ENCODE data around the gene HOMER2.
"Not testable (repeated sequence)": the region's sequence is repeated elsewhere in the genome, so short reads cannot be mapped to it uniquely, and the experiment has no call there.

Gene HOMER2

GRCh38 chr15:82963471-82964341 is 11.2 kb upstream of the HOMER2 start:
- DNase-seq, result no peak

- DNase-seq, result no peak
Measured at GRCh38 chr15:82960766-82961165, 8.2 kb upstream of the HOMER2 start.

- DNase-seq, result no peak
Measured at GRCh38 chr15:82959423-82959822, 6.9 kb upstream of the HOMER2 start.

GRCh38 chr15:82958638-82959037 is 6.1 kb upstream of the HOMER2 start:
- DNase-seq, result no peak

- peak; percentile 25 for DNase-seq
Measured at GRCh38 chr15:82951472-82952157, 905 bp downstream of the HOMER2 start.

GRCh38 chr15:82950746-82951370 is 1.7 kb downstream of the HOMER2 start:
- DNase-seq, result peak; percentile 41

GRCh38 chr15:82950295-82950694 is 2.2 kb downstream of the HOMER2 start:
- DNase-seq, result no peak

- no peak for DNase-seq
Measured at GRCh38 chr15:82946155-82946701, 6.3 kb downstream of the HOMER2 start.

GRCh38 chr15:82945326-82945725 is 7.2 kb downstream of the HOMER2 start:
- DNase-seq, result no peak

DNA sequence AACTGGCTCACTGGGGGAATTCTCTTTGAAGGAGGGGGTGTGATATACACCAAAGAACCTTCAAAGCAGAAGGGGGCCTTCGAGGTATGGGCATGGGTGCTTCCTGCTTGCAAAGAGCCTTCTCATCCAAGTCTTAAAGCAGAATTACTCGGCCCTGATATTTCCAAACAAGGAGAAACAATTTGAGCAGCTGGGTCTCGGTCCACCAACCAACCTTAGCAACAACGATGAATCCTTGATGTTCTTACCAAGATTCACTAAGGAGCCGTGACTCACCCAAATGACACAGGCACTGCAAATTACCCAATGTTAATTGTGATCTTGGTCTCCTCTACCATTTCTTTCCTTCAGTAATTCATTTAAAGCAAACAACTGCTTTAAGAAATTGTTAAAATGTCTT is 7.7 kb downstream of the HOMER2 start:
- DNase-seq, result no peak

DNA sequence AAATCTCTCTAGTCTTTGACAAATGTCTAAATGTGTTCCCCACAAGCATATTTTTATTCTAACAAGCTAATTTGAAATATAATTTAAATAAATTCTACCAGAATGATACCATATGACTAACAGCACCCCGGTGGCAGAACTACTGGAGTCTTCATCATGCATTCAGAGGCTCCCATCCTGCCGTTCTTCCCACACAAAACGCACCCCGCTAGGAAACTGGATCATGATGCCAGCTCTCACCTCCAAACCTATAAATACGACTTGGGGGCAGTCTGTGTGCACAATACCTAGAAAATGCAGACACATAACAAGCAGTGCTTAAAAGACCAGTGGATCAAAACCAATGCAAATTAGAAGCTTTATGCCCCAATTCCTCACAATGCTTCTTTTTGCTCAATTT is 8.5 kb downstream of the HOMER2 start:
- no peak for DNase-seq

DNA sequence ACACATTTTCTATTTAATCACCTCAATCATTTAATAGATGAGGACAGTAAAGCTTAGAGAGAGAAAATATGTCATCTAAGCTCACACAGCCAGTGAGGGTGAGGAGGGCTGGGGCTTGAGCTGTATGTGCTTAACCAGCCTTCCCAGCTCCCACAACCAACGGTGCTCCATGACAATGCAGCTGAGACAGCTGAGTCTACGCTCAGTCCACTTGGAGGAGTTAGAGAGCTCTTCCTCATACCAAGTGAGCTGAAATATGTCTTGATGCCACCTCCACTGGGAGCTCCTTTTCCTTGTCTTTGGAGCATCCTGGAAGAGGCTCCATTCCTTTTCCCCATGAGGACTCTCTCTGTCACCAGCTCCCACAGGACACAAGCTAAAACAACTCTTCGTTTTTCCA is 9.3 kb downstream of the HOMER2 start:
- DNase-seq, result no peak

DNA sequence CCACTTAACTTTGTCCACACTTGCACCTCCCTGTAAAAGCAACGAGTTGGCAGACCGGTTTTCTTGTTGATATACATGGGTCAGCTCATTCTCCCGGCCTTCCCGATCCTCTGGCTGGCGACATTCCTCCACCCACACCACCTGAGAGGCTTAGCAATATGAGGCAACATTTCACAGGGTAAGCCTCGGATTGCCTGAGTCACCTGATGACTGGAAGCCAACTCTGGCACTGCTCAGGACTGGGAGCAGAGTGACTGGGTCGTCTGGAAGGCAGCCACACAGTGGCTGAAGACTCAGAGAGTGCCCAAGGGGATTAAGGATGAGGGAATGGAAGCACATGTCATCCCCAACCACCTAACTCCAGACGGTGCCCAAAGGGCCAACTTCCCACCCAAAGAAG is 9.8 kb downstream of the HOMER2 start:
- no peak for DNase-seq

DNA sequence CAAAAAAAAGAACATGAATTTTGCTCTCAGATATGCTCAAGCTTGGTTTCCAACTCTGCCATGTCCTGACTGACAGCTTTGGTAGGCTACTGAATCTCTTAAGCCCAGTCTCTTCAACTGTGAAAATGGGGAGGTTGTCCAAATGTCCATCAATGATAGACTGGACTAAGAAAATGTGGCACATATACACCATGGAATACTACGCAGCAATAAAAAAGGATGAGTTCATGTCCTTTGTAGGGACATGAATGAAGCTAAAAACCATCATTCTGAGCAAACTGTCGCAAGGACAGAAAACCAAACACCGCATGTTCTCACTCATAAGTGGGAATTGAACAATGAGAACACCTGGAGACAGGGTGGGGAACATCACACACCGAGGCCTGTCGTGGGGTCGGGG is 12.8 kb downstream of the HOMER2 start:
- DNase-seq, result not testable (repeated sequence)

DNA sequence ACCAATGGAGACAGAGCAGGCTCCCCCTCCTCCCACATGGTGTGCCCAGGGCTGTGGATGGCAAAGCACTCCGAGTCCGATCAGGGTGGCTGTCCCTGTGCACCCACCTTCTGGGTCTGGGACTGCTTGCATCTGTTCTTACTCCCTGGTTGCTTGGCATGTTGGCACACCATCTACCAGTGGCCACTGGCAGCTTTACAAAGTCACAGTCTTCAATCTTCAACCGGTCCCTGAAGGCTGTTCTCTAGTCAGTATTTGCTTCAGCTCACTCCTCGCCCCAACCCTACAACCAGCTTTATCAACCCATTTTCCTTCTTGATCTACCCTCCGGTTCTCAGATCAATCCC is 14.8 kb downstream of the HOMER2 start:
- DNase-seq, result no peak

- no peak for DNase-seq
Measured at GRCh38 chr15:82936966-82937711, 15.4 kb downstream of the HOMER2 start.

GRCh38 chr15:82935382-82935781 is 17.1 kb downstream of the HOMER2 start:
- DNase-seq, result no peak

DNA sequence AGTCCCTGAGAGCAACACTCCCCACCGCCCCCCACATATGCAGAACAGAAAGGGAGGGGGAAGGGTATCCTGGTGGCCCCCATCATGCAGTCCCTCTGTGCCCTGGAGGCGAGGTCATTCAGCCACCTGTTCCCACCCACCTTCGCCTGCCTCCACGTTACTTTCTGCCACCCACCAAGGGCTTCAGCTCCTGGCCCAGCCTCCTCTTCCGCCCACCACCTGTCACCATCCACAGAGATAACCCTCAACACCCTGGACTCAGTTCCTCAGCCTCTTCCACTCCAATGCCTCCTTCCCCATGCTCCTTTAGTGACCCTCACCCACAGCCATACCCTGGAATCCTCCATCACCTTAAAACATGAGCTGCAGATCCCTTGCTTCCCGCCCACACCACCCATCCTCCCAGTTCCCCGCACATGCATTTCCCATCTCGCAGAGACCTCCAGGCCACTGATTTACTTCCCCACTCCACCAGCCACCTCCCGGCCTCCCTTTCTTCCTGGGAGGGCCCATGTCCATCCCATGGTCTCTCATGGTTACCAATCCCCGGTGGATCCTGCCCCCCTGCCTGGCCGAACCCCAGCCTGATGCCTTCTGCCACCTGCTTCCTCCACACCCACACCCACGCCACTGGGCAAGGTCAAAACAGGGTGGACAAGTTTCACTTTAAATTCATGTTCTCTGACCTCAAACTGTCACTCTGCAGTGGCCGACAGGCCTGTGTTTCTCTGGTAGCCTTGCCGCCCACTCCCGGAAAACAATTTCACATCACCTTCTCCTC is 18.2 kb downstream of the HOMER2 start:
- no peak for DNase-seq

GRCh38 chr15:82933576-82933975 is 18.9 kb downstream of the HOMER2 start:
- DNase-seq, result no peak

DNA sequence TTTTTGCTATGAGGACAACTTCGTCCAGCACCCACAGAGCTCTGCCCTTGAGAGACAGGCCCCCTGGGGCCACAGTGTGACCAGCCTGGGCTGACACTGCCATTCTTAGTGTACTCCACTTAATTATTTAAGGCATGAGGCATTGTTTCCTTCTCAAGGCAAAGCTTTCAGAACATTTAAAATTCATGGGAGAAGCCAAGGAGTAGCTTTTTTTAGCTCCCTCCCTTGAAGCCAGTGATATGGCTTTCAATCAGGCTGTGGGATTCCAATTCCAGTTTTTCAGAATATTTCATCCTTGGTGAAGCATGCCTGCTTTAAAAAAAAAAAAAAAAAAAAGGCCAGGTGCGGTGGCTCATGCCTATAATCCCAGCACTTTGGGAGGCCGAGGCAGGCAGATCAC is 21.3 kb downstream of the HOMER2 start:
- no peak for DNase-seq

DNA sequence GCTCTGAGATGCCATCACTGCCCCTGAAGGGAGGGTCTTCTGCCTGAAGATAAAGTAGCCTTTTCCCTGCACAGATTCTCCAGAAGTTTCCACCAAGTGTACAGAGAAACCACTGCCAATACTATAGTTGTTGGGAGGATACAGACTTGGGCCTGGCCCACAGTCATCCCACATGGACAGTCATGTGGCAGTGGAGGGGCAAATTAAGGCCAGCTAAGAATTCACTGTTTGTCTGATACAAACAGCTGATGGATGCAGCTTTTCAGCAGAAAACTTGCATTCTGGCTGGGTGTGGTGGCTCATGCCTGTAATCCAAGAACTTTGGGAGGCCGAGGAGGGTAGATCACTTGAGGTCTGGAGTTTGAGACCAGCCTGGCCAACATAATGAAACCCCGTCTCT is 22.1 kb downstream of the HOMER2 start:
- DNase-seq, result no peak

- DNase-seq, result no peak
Measured at GRCh38 chr15:82928711-82929110, 23.8 kb downstream of the HOMER2 start.

Data from RPMI8226 (cell line).